Measurements from ENCODE around the gene PTPRE. TPM values are rescaled to one million over a fixed set of nuclear protein-coding genes. Genes with fewer than 3 reads are reported as not detected.
A peak's percentile ranks its signal among the peaks of the same experiment; 100 is the strongest.

Gene PTPRE
- total and polyA plus RNA-seq, 10 of the 15 experiments (the other 5 are each of a cell fraction or from before 2014, with no cell fraction given), result 2.9 to 7.6 (median 5.8) TPM

- TF ChIP-seq PML (IDR thresholded peaks at IDR 0.05; ENCODE audit: low read length) (no peak), RAD51 (IDR thresholded peaks at IDR 0.05) (no peak), GATAD2B (conservative IDR thresholded peaks at IDR 0.05; ENCODE audit: low read depth) (peak; percentile 19; the same call in 1 of the 2 replicates), IKZF1 (conservative IDR thresholded peaks at IDR 0.05) (no peak), ZNF207 (IDR thresholded peaks at IDR 0.05; ENCODE audit: borderline replicate concordance) (no peak), HDAC6 (IDR thresholded peaks at IDR 0.05; ENCODE audit: unreplicated experiment) (no peak), IRF5 (IDR thresholded peaks at IDR 0.05; ENCODE audit: borderline replicate concordance) (no peak), ZNF687 (IDR thresholded peaks at IDR 0.05) (no peak), ZNF217 (IDR thresholded peaks at IDR 0.05) (no peak), CBX5 (IDR thresholded peaks at IDR 0.05; ENCODE audit: low read depth) (no peak), ZZZ3 (IDR thresholded peaks at IDR 0.05; ENCODE audit: control insufficient read depth, insufficient read length, low read depth) (no peak), E2F4 (IDR thresholded peaks at IDR 0.05; ENCODE audit: low read depth, low read length) (peak; percentile 98), CEBPB (IDR thresholded peaks at IDR 0.05; ENCODE audit: borderline replicate concordance in 1 of 2, low read depth in 2 of 2, low read length in 2 of 2) (no peak), SUZ12 (IDR thresholded peaks at IDR 0.05; ENCODE audit: unreplicated experiment) (no peak), HDGF (IDR thresholded peaks at IDR 0.05) (no peak), POU2F2 (IDR thresholded peaks at IDR 0.05; ENCODE audit: borderline replicate concordance, low read depth, low read length) (peak; percentile 31; the same call in 1 of the 3 replicates)
- TF ChIP-seq, protein P1, sequence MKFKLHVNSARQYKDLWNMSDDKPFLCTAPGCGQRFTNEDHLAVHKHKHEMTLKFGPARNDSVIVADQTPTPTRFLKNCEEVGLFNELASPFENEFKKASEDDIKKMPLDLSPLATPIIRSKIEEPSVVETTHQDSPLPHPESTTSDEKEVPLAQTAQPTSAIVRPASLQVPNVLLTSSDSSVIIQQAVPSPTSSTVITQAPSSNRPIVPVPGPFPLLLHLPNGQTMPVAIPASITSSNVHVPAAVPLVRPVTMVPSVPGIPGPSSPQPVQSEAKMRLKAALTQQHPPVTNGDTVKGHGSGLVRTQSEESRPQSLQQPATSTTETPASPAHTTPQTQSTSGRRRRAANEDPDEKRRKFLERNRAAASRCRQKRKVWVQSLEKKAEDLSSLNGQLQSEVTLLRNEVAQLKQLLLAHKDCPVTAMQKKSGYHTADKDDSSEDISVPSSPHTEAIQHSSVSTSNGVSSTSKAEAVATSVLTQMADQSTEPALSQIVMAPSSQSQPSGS (IDR thresholded peaks at IDR 0.05; ENCODE audit: low read length), result no peak
- TF ChIP-seq, protein P2, sequence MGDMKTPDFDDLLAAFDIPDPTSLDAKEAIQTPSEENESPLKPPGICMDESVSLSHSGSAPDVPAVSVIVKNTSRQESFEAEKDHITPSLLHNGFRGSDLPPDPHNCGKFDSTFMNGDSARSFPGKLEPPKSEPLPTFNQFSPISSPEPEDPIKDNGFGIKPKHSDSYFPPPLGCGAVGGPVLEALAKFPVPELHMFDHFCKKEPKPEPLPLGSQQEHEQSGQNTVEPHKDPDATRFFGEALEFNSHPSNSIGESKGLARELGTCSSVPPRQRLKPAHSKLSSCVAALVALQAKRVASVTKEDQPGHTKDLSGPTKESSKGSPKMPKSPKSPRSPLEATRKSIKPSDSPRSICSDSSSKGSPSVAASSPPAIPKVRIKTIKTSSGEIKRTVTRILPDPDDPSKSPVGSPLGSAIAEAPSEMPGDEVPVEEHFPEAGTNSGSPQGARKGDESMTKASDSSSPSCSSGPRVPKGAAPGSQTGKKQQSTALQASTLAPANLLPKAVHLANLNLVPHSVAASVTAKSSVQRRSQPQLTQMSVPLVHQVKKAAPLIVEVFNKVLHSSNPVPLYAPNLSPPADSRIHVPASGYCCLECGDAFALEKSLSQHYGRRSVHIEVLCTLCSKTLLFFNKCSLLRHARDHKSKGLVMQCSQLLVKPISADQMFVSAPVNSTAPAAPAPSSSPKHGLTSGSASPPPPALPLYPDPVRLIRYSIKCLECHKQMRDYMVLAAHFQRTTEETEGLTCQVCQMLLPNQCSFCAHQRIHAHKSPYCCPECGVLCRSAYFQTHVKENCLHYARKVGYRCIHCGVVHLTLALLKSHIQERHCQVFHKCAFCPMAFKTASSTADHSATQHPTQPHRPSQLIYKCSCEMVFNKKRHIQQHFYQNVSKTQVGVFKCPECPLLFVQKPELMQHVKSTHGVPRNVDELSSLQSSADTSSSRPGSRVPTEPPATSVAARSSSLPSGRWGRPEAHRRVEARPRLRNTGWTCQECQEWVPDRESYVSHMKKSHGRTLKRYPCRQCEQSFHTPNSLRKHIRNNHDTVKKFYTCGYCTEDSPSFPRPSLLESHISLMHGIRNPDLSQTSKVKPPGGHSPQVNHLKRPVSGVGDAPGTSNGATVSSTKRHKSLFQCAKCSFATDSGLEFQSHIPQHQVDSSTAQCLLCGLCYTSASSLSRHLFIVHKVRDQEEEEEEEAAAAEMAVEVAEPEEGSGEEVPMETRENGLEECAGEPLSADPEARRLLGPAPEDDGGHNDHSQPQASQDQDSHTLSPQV (IDR thresholded peaks at IDR 0.05), result no peak
These were observed 219.3 kb downstream of the PTPRE start, which contains the start of gene MKI67 (continued) for GRCh38 chr10:128125944-128126764.
